GM04504 (cell line): ENCODE results near the gene NMUR2.

Experiments
- DNase-seq: peaks from one replicate; pipeline ENCODE4 v3.0.0-alpha.2; 2012; ENCODE audit warnings: low read depth

The NMUR2 gene

GRCh38 chr5:152369298-152369697 is 35.8 kb downstream of the NMUR2 start:
- no peak for DNase-seq

DNA sequence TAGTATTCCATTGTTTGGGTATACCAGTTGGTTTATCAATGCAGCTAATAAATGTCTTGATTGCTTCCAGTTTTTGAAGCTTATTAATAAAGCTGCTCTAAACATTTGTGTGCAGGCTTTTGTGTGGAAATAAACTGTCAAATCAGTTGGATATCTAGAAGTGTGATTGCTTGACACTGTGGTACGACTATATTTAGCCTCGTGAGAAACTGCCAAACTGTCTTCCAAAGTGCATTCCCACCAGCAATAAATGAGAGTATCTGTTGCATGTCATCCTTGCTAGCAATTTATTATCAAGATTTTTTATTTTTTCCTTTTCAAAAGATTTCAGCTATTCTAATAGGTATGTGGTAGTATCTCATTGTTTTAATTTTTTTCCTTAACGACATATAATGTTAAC is 37.5 kb downstream of the NMUR2 start:
- no peak for DNase-seq

GRCh38 chr5:152366716-152367115 is 38.4 kb downstream of the NMUR2 start:
- no peak for DNase-seq

GRCh38 chr5:152364899-152365298 is 40.2 kb downstream of the NMUR2 start:
- DNase-seq = no peak

GRCh38 chr5:152364172-152364571 is 40.9 kb downstream of the NMUR2 start:
- no peak for DNase-seq

- no peak for DNase-seq
These were observed 46.1 kb downstream of the NMUR2 start for GRCh38 chr5:152358861-152359568.

DNA sequence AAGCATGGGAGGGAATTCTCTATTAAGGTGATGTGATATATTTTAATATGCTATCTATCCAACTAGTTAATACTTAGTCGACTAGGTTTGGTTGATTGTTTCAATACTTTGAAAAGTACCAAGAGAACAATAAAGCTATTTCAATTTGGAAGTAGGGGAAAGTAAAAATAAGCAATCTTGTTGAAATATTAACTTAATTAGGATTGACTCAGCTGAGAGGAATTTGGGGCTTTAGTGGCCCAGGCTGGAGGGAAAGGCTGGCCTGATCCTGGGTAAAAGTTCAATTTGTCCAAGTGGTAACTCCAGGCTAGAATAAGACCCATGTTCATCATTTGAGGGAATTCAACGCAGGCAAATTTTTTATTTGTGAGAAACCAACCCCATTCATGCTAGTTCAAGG is 48.6 kb downstream of the NMUR2 start:
- no peak for DNase-seq

GRCh38 chr5:152355061-152355460 is 50.0 kb downstream of the NMUR2 start:
- no peak for DNase-seq

GRCh38 chr5:152353001-152353400 is 52.1 kb downstream of the NMUR2 start:
- no peak for DNase-seq

DNA sequence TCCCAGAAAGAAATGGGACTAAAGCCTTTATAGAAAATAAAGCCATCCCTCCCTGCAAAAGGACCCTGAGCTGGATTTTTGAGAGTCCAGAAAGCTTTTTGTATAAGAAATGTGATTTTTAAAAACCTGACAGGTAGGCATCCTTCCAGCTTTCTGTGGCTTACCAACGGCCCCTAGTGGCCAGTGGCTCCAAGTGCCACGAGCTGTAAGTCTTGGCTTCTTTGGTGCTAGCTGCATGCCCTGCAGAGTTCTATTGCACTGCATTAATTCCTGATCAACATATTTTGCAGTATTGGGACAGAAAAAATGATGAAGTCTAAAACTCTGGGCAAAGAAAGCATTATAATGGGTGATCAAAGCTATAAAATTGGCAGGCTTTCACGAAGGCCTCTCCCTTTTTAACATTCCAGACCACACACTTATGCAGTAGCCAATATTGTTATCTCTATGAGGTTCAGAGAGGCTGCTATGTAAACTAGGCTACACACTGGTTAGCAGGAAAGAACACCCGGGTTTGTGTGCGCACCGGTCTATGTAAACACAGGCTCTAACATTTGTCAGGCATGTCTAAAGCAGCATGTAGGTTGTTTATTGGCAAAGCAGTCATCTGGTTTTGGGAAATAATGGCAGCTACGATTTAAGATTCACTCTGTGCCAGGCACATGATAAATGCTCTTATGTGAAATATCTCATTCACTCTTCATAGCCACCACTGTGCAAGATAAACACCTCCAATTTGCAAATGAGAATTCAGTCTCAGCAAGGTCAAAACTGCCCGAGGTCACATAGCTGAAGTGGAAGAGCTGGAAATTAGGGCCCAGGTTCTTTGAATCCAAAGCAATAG is 55.2 kb downstream of the NMUR2 start:
- no peak for DNase-seq
